Non-pigmented ciliary epithelial cell (primary cell): Measurements from ENCODE around the gene GLIPR2.
"Not testable (repeated sequence)": the region's sequence is repeated elsewhere in the genome, so short reads cannot be mapped to it uniquely, and the experiment has no call there.

ENCODE experiments used
- DNase-seq: peaks from one replicate; pipeline ENCODE4 v3.0.0-alpha.2; 2010; ENCODE audit warnings: low read depth

The GLIPR2 gene

DNA sequence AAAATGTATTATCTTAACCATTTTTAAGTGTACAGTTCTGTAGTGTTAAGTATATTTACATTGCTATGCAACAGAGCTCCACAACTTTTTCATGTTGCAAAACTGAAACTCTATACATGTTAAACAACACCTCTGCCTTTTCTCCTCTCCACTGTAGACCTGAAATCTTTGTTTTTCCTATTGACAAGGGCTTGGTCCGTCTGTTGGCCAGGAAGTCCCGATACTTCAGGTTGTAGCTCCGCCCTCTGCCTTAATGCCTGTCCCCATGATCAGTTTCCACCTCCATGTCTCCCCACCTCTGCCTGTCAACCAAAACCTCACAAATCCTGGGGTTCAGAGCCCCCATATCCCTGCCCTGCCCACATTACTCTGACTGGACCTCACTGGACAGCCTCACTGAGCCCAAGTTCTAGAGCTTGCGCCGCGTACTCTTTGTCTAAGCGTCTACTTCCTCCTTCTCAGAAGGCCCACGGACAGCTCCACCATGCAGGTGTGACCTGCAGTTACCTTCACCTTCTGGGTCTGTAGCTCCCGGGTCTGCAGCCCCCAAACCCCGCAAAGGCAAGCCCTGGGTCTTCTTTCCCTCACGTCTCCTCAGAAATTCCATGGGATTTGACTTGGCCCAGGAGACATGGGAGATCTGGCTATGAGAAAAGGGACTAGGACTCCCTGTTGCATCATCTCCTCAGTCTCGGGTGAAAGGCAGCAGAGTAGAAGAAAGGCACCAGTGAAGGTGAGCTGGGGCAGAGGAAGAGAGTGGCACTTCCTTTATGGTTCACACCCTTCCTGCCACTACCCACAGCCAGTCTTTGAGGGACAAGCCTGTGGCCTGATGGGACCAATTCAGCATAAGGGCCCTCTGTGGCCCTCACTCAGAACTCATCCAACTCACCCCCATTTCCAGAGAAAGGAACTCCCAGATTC is 8.0 kb downstream of the GLIPR2 start:
- no peak for DNase-seq

DNA sequence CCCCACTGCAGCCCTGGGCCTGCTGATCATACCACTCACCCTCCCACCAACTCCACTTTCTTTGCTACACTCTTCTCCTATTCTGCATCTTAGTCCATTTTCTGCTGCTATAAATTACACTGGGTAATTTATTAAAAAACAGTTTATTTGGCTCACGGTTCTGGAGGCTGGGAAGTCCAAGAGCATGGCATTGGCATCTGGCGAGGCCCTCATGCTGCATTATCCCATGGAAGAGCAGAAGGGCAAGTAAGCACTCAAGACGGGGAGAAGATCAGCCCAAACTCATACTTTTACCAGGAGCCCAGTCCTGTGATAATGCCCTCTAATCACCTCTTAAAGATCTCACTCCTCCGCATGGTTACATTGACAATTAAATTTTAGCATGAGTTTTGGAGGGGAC is 9.4 kb downstream of the GLIPR2 start:
- no peak for DNase-seq

DNA sequence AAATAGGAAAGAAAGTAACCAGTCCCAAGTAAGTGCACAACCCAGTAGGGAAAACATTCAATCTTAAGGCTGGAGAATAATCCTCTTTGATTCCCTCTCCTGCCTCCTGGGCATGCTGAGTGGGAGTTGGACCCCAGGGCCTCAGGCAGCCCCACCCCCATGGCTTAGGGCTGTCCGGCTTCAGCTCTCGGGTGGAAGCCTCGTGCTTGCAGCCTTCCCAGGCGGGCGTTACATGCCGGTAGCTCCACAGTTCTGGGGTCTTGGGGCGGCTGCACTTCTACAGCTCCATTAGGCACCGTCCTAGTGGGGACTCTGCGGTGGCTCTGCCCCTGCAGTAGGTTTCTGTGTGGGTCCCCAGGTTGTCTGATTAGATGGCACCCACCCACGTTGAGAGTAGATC is 10.1 kb downstream of the GLIPR2 start:
- DNase-seq: no peak

DNA sequence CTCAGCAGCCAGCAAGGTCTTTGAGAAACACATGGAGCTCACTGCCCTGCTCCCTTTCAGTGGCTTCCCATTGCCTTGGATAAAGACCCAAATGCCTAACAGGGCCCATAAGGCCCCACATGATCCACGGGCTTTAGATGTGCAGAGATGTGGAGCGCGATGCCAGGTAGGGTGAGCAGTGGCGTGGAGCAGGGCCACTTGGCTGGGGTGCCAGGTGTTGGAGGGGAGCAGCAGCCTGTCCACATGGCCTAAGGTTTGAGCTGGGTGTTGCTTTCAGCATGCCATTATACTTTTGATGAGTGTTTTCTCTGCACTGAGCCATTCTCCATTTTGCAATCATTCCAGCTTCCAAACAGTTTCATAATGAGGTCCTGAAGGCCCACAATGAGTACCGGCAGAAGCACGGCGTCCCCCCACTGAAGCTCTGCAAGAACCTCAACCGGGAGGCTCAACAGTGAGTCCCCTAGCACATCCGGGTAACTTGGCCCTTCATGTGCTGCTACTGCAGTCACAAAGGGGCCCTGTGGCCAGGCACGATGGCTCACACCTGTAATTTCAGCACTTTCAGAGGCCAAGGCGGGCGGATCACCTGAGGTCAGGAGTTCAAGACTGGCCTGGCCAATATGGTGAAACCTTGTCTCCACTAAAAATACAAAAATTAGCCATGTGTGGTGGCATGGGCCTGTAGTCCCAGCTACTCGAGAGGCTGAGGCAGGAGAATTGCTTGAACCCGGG is 11.1 kb downstream of the GLIPR2 start:
- no peak for DNase-seq

DNA sequence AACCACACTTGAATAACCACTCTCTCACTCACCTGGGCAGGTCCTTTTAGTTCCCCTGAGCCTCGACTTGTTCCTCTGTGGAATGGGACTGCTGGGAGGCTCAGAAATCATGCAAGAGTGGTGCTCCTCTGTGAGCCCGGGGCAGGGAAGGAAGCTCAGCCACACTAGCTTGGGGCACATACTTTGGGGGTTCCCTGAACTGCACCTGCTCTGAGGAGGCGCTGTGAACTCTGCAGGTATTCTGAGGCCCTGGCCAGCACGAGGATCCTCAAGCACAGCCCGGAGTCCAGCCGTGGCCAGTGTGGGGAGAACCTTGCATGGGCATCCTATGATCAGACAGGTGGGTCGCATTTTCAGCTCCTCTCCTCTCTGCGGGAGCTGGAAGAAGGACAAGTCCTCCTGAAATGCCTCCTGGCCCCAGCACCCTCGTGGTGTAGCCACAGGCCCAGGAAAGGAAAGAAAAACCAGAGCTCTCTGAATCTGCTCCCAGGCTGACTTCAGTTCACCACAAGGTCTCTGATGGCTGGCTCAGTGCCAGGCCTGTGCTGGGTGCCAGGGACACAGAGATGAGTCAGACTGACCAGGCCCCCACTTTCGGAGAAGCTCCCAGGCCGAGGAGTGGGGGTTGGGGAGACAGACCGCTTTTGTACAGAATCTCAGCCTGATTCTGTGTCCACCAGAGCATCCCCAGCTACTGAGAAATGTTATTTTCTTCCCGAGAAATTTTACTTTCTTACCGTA is 11.9 kb downstream of the GLIPR2 start:
- peak; percentile 96 for DNase-seq

DNA sequence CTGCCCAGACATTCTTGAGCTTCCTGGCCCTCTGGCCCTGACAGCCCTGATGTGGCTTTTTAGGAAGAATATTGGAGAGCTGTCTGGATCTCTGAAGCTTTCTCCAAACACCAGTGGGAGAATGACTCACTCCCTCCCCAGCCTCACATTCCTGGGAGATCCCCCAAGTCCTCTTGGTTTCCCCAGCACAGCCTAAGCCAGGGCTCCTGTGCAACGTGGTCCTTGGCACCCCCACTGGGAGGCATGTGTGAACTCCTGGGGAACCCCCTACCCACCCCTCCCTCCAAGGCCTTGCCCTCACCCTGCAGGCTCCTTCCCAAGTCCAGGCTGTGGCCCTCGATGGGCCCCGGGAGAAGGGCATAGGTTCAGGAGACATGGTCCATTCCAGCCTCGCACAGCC is 12.7 kb downstream of the GLIPR2 start:
- DNase-seq: no peak

DNA sequence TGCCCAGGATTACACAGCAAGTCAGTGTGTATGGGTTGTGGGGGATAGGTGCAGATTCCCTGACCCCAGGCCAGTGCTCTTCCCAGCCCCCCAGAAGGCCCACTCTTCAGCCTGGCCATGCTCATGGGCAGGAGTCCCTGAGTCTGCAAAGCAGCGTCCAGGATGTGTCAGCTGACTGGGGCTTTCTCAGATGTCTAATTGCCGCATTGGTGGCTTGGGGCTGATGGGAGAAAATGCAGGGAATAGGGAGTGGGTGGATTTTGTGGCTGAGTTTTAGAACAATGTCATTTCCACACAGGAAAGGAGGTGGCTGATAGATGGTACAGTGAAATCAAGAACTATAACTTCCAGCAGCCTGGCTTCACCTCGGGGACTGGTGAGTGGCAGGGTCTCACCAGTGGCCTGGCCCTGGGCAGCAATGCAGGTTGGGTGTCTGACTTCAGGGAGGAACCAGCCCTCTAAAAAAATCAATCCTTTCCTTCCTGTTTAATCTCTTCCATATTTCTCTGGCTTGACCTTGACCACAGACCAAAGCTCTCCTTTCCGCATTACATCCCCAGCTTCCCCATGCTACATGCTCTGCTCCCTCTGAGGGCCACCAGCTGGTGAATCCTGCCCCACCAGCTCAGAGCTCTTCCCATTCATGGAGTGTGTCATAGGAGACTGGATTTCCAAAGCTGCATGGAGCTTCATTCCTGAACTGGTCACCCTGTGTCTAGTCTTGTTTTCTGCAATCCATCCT is 14.2 kb downstream of the GLIPR2 start:
- no peak for DNase-seq

DNA sequence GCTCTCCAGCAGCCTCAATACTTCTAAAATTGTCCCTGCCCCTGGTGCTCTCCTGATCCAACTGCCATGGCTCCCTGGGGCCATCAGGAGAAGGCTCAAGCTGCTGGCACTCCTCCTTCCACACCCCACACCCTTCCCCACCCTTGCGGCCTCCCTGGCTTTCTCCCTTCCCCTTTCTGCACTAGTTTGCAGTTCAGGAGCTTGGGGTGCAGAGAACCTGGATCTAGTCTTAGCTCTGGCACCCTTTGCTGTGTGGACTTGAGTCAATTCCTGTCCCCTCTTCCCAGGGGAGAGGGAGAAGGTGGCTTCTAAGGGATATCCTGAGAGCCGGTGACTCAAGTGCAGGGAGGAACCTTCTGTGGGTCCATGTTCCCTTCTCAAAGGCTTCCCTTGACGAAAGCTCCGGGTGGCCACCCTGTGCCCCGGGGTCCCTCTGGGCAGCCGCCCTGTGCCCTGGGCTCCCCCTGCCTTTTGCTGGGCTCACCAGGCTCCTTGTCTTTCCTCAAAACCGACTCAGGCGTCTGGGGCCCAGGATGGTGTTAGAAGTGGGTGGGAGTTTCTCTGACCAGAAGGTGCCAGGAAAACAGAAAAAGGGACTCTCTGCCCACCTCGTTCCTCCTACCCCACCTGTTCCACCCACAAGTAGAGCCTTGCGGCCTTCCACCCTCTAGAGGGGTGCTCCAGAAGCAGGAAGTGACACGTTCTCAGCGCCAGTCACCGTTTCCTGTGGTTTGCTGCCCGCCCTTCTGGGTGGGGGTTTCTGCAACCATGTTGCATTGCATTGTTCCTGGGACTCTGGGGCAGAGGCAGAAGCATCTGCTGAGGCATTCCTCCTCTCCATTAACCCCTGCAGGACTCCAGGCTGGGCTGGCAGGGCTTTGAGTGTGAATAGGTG is 15.0 kb downstream of the GLIPR2 start:
- DNase-seq: no peak

DNA sequence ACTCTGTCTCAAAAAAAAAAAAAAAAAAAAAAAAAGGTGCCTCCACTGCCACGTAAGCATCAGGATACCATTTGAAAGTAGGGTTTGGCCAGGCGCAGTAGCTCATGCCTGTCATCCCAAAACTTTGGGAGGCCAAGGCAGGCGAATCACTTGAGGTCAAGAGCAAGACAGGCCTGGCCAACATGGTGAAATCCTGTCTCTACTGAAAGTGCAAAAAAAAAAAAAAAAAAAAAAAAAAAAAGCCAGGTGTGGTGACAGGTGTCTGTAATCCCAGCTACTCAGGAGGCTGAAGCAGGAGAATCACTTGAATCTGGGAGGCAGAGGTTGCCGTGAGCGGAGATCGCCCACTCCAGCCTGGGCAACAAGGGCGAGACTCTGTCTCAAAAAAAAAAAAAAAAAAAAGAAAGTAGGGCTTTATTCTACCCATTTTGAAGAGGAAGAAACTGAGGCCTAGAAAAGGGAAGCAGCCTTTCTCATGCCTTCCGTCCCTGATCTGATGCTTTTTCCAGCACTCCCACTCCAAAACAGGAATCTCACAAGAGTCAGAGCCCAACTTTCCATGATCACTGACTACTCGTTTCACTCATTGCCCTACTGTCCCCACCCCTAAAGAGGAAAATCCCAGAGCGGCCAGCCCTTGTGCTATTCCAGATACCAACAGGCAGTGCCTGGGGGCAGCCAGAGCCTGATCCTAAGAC is 16.4 kb downstream of the GLIPR2 start:
- DNase-seq: no peak

DNA sequence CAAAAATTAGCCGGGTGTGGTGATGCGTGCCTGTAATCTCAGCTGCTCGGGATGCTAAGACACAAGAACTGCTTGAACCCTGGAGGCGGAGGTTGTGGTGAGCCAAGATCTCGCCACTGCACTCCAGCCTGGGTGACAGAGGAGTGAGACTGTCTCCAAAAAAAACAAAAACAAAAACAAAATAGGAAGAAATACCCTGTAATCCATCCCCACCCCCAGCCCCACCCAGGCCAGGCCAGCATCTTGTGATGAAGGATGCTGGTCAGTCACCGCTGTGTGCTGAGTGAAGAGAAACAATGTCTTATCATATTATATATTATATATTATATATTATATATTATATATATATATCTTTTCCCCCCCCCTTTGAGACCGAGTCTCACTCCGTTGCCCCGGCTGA is 17.2 kb downstream of the GLIPR2 start:
- DNase-seq: no peak

DNA sequence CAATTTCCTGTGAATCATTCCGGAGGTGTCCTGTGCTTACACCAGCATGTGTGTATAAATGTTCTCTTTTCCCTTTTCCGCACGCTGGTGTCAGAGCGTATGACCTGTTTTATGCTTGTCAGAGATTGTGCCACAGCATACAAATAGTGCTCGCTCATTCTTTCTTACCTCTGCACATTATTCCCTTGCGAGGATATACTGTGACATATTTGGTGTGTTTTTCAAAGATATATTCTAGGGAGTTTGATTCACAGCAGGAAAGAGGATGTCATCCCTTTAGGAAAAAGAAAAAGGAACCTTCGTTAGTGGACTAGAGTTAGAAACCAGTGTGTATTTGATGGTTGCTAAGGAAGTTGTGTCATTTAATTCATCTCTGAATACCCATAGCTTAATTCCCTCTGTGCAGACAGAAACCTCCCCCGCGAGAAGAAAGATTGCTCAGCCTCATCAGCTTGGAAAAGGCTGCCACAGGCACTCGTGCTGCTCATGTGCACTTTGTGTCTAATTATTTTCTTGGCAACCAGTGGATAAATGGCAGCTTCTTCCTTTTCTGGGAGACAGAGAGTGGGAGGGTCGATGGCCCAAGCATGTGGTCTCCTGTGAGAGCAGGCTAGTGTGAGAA is 17.9 kb downstream of the GLIPR2 start:
- DNase-seq: no peak

DNA sequence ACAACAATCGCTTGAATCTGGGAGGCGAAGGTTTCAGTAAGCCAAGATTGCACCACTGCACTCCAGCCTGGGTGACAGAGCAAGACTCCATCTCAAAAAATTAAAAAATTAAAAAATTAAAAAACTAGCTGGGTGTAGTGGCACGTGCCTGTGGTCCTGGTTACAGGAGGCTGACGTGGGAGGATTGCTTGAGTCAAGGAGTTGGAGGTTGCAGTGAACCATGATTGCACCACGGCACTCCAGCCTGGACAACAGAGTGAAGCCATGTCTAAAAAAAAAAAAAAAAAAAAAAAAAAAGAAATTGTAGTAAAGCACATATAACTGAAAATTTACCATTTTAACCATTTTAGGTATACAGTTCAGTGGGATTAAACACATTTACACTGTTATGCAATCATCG is 19.6 kb downstream of the GLIPR2 start:
- DNase-seq: no peak

DNA sequence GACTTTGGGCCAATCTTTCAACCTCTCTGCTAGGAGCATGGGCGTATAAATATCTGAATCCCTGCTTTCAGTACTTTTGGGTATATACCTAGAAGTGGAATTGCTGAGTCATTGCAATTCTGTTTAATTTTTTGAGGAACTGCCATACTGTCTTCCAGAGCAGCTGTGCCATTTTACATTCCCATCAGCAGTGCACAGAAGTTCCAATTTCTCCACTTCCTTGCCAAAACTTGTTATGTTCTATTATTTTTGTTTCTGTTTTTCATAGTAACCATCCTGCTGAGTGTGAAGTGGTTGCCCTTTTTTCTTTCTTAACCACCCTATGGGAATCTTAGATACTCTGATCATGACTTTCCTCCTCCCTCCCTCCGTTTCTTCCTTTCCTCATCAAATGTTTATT is 21.6 kb downstream of the GLIPR2 start:
- DNase-seq: no peak

DNA sequence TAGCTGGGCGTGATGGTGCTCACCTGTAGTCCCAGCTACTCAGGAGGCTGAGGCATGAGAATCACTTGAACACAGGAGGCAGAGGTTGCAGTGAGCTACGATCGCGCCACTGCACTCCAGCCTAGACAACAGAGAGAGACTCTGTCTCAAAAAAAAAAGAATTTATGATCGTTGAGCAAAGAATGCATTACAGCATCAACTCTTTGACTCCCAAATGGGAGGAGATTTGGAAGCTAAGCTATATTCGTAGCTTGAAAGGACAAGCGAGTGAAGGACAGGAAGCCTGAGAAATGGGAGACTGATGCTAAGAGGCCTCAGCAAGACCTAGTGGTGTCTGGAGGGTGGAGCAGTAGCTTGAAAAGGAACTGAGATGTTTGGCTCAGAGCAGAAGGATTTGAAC is 22.4 kb downstream of the GLIPR2 start:
- DNase-seq: no peak

DNA sequence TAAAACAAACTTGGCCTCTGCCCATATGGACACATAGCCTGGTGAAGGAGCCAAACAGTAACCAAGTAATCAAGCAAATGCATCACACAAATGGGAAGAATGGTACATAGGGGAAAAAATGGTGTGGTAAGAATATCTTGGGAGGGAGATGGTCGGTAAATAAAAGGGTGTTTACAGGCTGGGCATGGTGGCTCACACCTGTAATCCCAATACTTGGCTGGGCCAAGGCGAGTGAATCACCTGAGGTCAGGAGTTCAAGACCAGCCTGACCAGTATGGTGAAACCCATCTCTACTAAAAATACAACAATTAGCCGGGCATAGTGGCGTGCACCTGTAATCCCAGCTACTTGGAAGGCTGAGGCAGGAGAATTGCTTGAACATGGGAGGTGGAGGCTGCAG is 23.0 kb downstream of the GLIPR2 start:
- not testable (repeated sequence) for DNase-seq

DNA sequence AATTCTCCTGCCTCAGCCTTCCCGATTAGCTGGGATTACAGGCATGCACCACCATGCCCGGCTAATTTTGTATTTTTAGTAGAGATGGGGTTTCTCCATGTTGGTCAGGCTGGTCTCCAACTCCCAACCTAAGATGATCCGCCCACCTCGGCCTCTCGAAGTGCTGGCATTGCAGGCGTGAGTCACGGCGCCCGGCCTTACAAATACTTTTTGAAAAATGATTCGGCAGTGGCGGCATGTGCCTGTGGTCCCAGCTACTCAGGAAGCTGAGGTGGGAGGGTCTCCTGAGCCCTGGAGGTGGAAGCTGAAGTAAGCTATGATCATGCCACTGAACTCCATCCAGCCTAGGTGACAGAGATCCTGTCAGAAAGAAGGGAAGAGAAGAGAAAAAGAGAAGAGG is 23.6 kb downstream of the GLIPR2 start:
- not testable (repeated sequence) for DNase-seq

DNA sequence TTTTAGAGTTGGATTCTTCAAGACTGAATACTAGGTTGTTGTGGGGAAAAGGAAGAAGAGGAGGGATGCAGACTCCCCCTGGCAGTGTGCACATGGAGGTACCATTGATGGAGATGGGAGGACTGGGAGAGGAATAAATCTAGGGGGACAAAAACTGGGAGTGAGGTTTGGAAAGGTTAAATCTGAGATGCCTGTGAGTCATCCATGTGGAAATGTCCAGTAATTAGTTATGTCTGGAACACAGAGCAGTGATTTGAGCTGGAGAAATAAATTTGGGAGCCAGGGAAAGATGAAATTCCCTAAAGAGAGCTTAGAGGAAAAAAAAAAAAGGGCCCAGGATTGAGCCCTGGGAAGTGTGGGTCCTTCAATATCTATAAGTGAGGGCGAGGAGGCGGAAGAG is 24.7 kb downstream of the GLIPR2 start:
- DNase-seq: no peak

DNA sequence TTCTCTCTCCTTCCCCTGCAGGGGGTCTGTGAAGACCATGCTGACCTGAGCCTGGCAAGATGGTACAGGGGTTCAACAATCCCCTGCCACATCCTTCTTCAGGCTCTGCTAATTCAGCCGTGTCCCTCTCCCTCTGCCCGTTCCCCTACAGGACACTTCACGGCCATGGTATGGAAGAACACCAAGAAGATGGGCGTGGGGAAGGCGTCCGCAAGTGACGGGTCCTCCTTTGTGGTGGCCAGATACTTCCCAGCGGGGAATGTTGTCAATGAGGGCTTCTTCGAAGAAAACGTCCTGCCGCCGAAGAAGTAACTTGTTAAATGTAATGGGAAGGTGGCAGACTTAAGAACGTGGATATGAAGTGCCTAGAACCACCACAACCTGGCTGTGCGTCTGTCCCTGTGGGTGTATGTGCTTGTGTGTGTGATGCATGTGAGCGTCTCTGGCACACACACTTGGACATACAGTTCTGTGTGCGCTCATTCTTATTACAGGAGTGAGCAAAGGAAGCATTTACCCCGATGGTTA is 25.7 kb downstream of the GLIPR2 start:
- DNase-seq: no peak

DNA sequence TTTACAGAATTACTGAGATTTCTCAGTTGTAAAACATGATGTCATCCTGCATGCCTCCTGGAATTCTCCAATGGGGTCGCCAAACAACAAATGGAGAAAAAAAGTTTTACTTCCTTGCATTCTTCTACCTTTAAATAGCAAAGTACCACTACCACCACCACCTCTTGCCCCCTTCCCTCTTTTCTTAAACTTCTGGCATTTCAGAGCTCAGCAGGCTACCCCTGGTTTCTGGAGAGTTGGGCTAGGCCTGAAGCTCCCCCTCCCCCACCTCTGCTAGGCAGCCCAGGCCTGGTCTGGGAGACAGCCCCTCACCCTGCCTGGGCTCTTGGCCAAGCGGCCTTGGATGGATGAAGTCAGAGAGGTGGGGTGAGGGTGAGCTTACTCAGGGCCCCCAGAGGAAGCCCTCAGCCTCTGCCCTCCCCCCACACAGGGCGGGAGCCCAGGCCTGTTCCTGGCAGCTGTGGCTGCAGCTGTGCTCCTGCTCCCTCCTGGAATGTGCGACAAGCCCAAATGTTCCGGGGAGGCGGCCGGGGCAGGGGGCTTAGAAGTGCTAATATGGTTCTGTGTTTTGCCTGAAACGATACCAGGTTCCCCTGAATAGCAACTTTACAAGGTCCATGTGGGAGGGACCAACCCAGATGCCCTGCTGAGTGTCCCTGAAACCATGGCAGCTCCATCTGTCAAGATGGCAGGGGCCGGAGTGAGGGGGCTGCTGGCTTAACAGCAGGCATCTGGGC is 26.7 kb downstream of the GLIPR2 start:
- DNase-seq: peak; percentile 56
